Daoy (cell line): ENCODE results near the gene CEP70. TPM values are rescaled to one million over a fixed set of nuclear protein-coding genes. Genes with fewer than 3 reads are reported as not detected.
"Not testable (repeated sequence)": the region's sequence is repeated elsewhere in the genome, so short reads cannot be mapped to it uniquely, and the experiment has no call there.

Experiments used
- DNase-seq: peaks from one replicate; pipeline ENCODE4 v3.0.0-alpha.2; 2015; ENCODE audit warnings: low read depth
- total RNA-seq: library from RNA; depleted of rRNA; stranded (reverse); fragments of >200 nt; shearing (Covaris generic); gene quantifications from 2 replicates; pipeline ENCODE4 v1.2.3, GENCODE V29; 2014

The CEP70 gene
- total RNA-seq, 1 experiment from 2014 or later: 33.4 TPM

GRCh38 chr3:138591392-138591791 is 2.7 kb downstream of the CEP70 start:
- DNase-seq: no peak

GRCh38 chr3:138588445-138588844 is 5.6 kb downstream of the CEP70 start:
- no peak for DNase-seq

GRCh38 chr3:138587374-138587773 is 6.7 kb downstream of the CEP70 start:
- DNase-seq: no peak

- DNase-seq: no peak
These were observed 15.0 kb downstream of the CEP70 start for GRCh38 chr3:138578961-138579574.

- DNase-seq: no peak
These were observed 15.9 kb downstream of the CEP70 start for GRCh38 chr3:138578141-138578540.

- no peak for DNase-seq
These were observed 20.9 kb downstream of the CEP70 start for GRCh38 chr3:138573138-138573537.

- not testable (repeated sequence) for DNase-seq
These were observed 24.4 kb downstream of the CEP70 start for GRCh38 chr3:138569624-138570023.

GRCh38 chr3:138569090-138569489 is 25.0 kb downstream of the CEP70 start:
- no peak for DNase-seq

GRCh38 chr3:138567403-138567802 is 26.7 kb downstream of the CEP70 start:
- DNase-seq: no peak

GRCh38 chr3:138566293-138566692 is 27.8 kb downstream of the CEP70 start:
- not testable (repeated sequence) for DNase-seq

GRCh38 chr3:138562902-138563301 is 31.2 kb downstream of the CEP70 start:
- DNase-seq: not testable (repeated sequence)

GRCh38 chr3:138560501-138560900 is 33.6 kb downstream of the CEP70 start:
- DNase-seq: no peak

- no peak for DNase-seq
These were observed 34.9 kb downstream of the CEP70 start for GRCh38 chr3:138559134-138559533.

- not testable (repeated sequence) for DNase-seq
These were observed 39.3 kb downstream of the CEP70 start for GRCh38 chr3:138554775-138555174.

- DNase-seq: not testable (repeated sequence)
These were observed 43.1 kb downstream of the CEP70 start for GRCh38 chr3:138550958-138551357.

- DNase-seq: no peak
These were observed 44.7 kb downstream of the CEP70 start for GRCh38 chr3:138549179-138549977.

GRCh38 chr3:138547342-138547975 is 46.6 kb downstream of the CEP70 start:
- no peak for DNase-seq

GRCh38 chr3:138544546-138544945 is 49.5 kb downstream of the CEP70 start:
- DNase-seq: no peak

GRCh38 chr3:138542977-138543376 is 51.1 kb downstream of the CEP70 start:
- DNase-seq: no peak

GRCh38 chr3:138539352-138539751 is 54.7 kb downstream of the CEP70 start:
- no peak for DNase-seq

- DNase-seq: not testable (repeated sequence)
These were observed 72.6 kb downstream of the CEP70 start for GRCh38 chr3:138521445-138521844.

GRCh38 chr3:138513090-138513843 is 80.8 kb downstream of the CEP70 start:
- DNase-seq: no peak
